Brain microvascular endothelial cell (primary cell): ENCODE data around the gene KAT8.
"Not testable (repeated sequence)": the region's sequence is repeated elsewhere in the genome, so short reads cannot be mapped to it uniquely, and the experiment has no call there.

ENCODE experiments used
- DNase-seq: peaks from one replicate; pipeline ENCODE4 v3.0.0-alpha.2; 2020
- H3K27ac ChIP-seq: fragments of 250-450 bp; sonication (Bioruptor Pico); 2 replicates; pipeline ENCODE4 v1.5.1; 2020; ENCODE audit warnings: mild to moderate bottlenecking, moderate library complexity
- H3K27me3 ChIP-seq: fragments of 250-450 bp; sonication (Bioruptor Pico); replicated peaks from 2 replicates; pipeline ENCODE4 v1.5.1; 2020; ENCODE audit warnings: mild to moderate bottlenecking
- H3K36me3 ChIP-seq: fragments of 250-450 bp; sonication (Bioruptor Pico); replicated peaks from 2 replicates; pipeline ENCODE4 v1.5.1; 2020; ENCODE audit warnings: mild to moderate bottlenecking
- H3K4me3 ChIP-seq: 2 replicates; pipeline ENCODE4 v1.5.1; 2011; ENCODE audit warnings: low read depth, mild to moderate bottlenecking, control low read depth, low read length, moderate library complexity
- CTCF ChIP-seq: IDR thresholded peaks from 2 replicates; pipeline ENCODE4 v1.5.1; 2011; ENCODE audit warnings: low read depth, mild to moderate bottlenecking, moderate library complexity, low read length, control low read depth, inconsistent platforms; ENCODE audit errors: missing control alignments
- in situ Hi-C: cut with HindIII; loops from 2 replicates; pipeline ENCODE4 v1.10.0; 2017; ENCODE audit warnings: low sequenced_read_pairs, low pct_ligation_motif_present

The KAT8 gene

GRCh38 chr16:31094424-31095120 is 22.9 kb upstream of the KAT8 start, which contains the start of gene VKORC1:
Gene VKORC1 (minus strand): TSS chr16:31094797. CDS start chr16:31094729, 68 bp downstream.
- DNase-seq, result peak; percentile 97
- Histone ChIP-seq H3K4me3 (peak within 1 kb of the TSS; percentile 96), H3K27ac (peak within 1 kb of the TSS; percentile 45), H3K27me3 (no peaks in the 10 kb centered on the region), H3K36me3 (peaks cover under 1% of the 10 kb centered on the region)
- in situ Hi-C loops, result no loop called here
- TF ChIP-seq CTCF, result no peak

GRCh38 chr16:31099860-31100638 is 17.4 kb upstream of the KAT8 start:
- no peaks in the 10 kb centered on the region for H3K36me3 ChIP-seq
- DNase-seq, result peak; percentile 87
- H3K27me3 ChIP-seq, result no peaks in the 10 kb centered on the region
- in situ Hi-C loops, result no loop called here
- no peak for TF ChIP-seq CTCF
- no peak overlapping the region for H3K4me3 ChIP-seq
- H3K27ac ChIP-seq, result peak overlapping the region; percentile 52

- H3K27ac ChIP-seq, H3K36me3 ChIP-seq, DNase-seq, H3K4me3 ChIP-seq, H3K27me3 ChIP-seq, in situ Hi-C loops: not testable (repeated sequence)
These were observed 16.4 kb upstream of the KAT8 start for GRCh38 chr16:31100876-31101641.

- Histone ChIP-seq H3K27me3 (no peaks in the 10 kb centered on the region), H3K27ac (no peak overlapping the region), H3K36me3 (peaks cover 13% of the 10 kb centered on the region), H3K4me3 (peak overlapping the region; percentile 17)
- DNase-seq, result peak; percentile 37
- in situ Hi-C loops, result no loop called here
- peak; percentile 82 for TF ChIP-seq CTCF
These were observed 11.7 kb upstream of the KAT8 start for GRCh38 chr16:31105677-31106213.

- no peak for TF ChIP-seq CTCF
- Histone ChIP-seq H3K27ac (no peak overlapping the region), H3K4me3 (no peak overlapping the region), H3K36me3 (peaks cover 23% of the 10 kb centered on the region), H3K27me3 (no peaks in the 10 kb centered on the region)
- DNase-seq, result no peak
- in situ Hi-C loops, result no loop called here
These were observed 10.7 kb upstream of the KAT8 start for GRCh38 chr16:31106509-31107464.
